GM12865 (cell line): ENCODE results near the gene GJA9.

Source experiments
- DNase-seq: peaks from one replicate; pipeline ENCODE4 v3.0.0; 2010; ENCODE audit warnings: low read depth
- H3K4me3 ChIP-seq: 2 replicates; pipeline ENCODE4 v1.5.1; 2011; ENCODE audit warnings: mild to moderate bottlenecking, low read depth, low read length, control low read depth
- CTCF ChIP-seq: IDR thresholded peaks from 2 replicates; pipeline ENCODE4 v1.5.1; 2011; ENCODE audit warnings: low read length, control low read depth, low read depth, inconsistent platforms; ENCODE audit not compliant: insufficient read depth; ENCODE audit errors: missing control alignments

GJA9 gene

GRCh38 chr1:38832370-38832734 lies 49.0 kb downstream of the GJA9 start:
- no peak overlapping the region for H3K4me3 ChIP-seq
- no peak for DNase-seq
- TF ChIP-seq CTCF = no peak

GRCh38 chr1:38831731-38832369 lies 49.5 kb downstream of the GJA9 start:
- DNase-seq = no peak
- no peak overlapping the region for H3K4me3 ChIP-seq
- no peak for TF ChIP-seq CTCF

GRCh38 chr1:38829368-38829767 lies 52.0 kb downstream of the GJA9 start:
- H3K4me3 ChIP-seq = no peak overlapping the region
- TF ChIP-seq CTCF = no peak
- DNase-seq = no peak

GRCh38 chr1:38827318-38827717 lies 54.1 kb downstream of the GJA9 start:
- no peak overlapping the region for H3K4me3 ChIP-seq
- no peak for DNase-seq
- TF ChIP-seq CTCF = no peak

GRCh38 chr1:38826886-38827285 lies 54.5 kb downstream of the GJA9 start:
- H3K4me3 ChIP-seq = no peak overlapping the region
- TF ChIP-seq CTCF = no peak
- no peak for DNase-seq

GRCh38 chr1:38826262-38826661 lies 55.1 kb downstream of the GJA9 start:
- DNase-seq = no peak
- no peak overlapping the region for H3K4me3 ChIP-seq
- no peak for TF ChIP-seq CTCF
